Right atrium auricular region (tissue), 2 donors: ENCODE measurements around the gene SPARCL1. TPM values are rescaled to one million over a fixed set of nuclear protein-coding genes. Genes with fewer than 3 reads are reported as not detected.

ENCODE experiments used
- DNase-seq: peaks from one replicate; pipeline ENCODE4 v3.0.0-alpha.2; 2019; ENCODE audit warnings: low spot score
- H3K27ac ChIP-seq, 2 donors: fragments of 200-600 bp; sonication (generic); 1 replicate in 1 of 2; 2 replicates in 1 of 2; pipeline ENCODE4 v1.5.1; 2016 to 2019
- H3K27me3 ChIP-seq, 2 donors: fragments of 200-600 bp; sonication (generic); one replicate each; pipeline versions ENCODE4 v1.5.1 to v1.6.0; 2017 to 2019
- H3K36me3 ChIP-seq: fragments of 200-600 bp; sonication (generic); one replicate; pipeline ENCODE4 v1.5.1; 2016
- H3K4me1 ChIP-seq, 2 donors: fragments of 200-600 bp; sonication (generic); one replicate each; pipeline versions ENCODE4 v1.5.1 to v1.6.0; 2017 to 2019
- H3K4me3 ChIP-seq, 2 donors: fragments of 200-600 bp; sonication (generic); 1 replicate in 1 of 2; 2 replicates in 1 of 2; pipeline ENCODE4 v1.5.1; 2017 to 2019; ENCODE audit warnings: mild to moderate bottlenecking in 1 of 2, moderate library complexity in 1 of 2
- H3K9me3 ChIP-seq, 2 donors: fragments of 200-600 bp; sonication (generic); one replicate each; pipeline ENCODE4 v1.5.1; 2019
- total RNA-seq, 2 donors: library from RNA; depleted of rRNA; stranded (reverse); fragments of >200 nt; gene quantifications; one replicate each; pipeline ENCODE4 v1.1.0, GENCODE V29; 2016
- TF ChIP-seq, protein P1 (sequence below), 2 donors: fragments of 200-600 bp; sonication (generic); IDR thresholded peaks; one replicate each; pipeline ENCODE4 v1.5.1; 2019; ENCODE audit warnings: antibody characterized with exemption in 2 of 2

The SPARCL1 gene
- total RNA-seq, 2 donors from 2014 or later, result 501 to 627 TPM

- Histone ChIP-seq H3K27me3 (no peaks in the 10 kb centered on the region), H3K36me3 (peaks cover 28% of the 10 kb centered on the region), H3K9me3 (peaks cover 0 to 4% of the 10 kb centered on the region in 2 donors), H3K27ac (peak overlapping the region; percentile 82 to 87), H3K4me1 (peaks cover 0 to 75% of the 10 kb centered on the region in 2 donors), H3K4me3 (no peak overlapping the region)
- TF ChIP-seq, protein P1, sequence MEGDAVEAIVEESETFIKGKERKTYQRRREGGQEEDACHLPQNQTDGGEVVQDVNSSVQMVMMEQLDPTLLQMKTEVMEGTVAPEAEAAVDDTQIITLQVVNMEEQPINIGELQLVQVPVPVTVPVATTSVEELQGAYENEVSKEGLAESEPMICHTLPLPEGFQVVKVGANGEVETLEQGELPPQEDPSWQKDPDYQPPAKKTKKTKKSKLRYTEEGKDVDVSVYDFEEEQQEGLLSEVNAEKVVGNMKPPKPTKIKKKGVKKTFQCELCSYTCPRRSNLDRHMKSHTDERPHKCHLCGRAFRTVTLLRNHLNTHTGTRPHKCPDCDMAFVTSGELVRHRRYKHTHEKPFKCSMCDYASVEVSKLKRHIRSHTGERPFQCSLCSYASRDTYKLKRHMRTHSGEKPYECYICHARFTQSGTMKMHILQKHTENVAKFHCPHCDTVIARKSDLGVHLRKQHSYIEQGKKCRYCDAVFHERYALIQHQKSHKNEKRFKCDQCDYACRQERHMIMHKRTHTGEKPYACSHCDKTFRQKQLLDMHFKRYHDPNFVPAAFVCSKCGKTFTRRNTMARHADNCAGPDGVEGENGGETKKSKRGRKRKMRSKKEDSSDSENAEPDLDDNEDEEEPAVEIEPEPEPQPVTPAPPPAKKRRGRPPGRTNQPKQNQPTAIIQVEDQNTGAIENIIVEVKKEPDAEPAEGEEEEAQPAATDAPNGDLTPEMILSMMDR (IDR thresholded peaks at IDR 0.05), result no peak
- DNase-seq, result no peak
Observed at GRCh38 chr4:87521319-87521718, 7.9 kb downstream of the SPARCL1 start.

DNA sequence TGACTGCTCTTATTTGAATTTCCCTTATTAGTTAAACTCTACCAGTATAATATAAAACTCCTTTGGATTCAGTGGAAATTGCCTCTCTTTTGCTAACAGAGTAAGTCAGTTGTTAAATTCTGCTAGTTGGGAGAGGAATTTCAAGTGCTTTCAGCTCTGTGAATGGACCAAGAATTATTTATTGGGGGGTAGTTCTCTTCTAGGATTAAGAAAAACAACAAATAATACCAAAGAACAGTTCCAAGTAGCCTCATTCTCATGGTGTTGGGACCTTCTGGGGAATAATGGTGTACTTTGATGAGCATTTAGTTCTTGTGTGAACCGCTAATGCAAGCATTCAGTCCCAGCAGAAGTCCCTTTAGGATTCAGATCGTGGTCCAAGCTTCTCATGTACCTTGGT lies 11.6 kb downstream of the SPARCL1 start:
- Histone ChIP-seq H3K27me3 (no peaks in the 10 kb centered on the region), H3K9me3 (no peaks in the 10 kb centered on the region), H3K4me1 (peaks cover 0 to 75% of the 10 kb centered on the region in 2 donors), H3K27ac (peak overlapping the region; percentile 15 to 29), H3K4me3 (no peak overlapping the region), H3K36me3 (peaks cover 9% of the 10 kb centered on the region)
- no peak for DNase-seq
- TF ChIP-seq, protein P1 (IDR thresholded peaks at IDR 0.05), result no peak

GRCh38 chr4:87516683-87517082 lies 12.5 kb downstream of the SPARCL1 start:
- H3K9me3 ChIP-seq, result no peaks in the 10 kb centered on the region
- TF ChIP-seq, protein P1 (IDR thresholded peaks at IDR 0.05), result no peak
- H3K4me3 ChIP-seq, result no peak overlapping the region
- no peaks in the 10 kb centered on the region for H3K27me3 ChIP-seq
- peak overlapping the region in 1 of 2 donors; percentile 29 for H3K27ac ChIP-seq
- DNase-seq, result no peak
- peaks cover 0 to 74% of the 10 kb centered on the region in 2 donors for H3K4me1 ChIP-seq
- peaks cover 9% of the 10 kb centered on the region for H3K36me3 ChIP-seq

GRCh38 chr4:87512400-87512799 lies 16.8 kb downstream of the SPARCL1 start:
- no peaks in the 10 kb centered on the region for H3K9me3 ChIP-seq
- H3K27ac ChIP-seq, result peak overlapping the region in 1 of 2 donors; percentile 6
- no peak overlapping the region for H3K4me3 ChIP-seq
- no peaks in the 10 kb centered on the region for H3K27me3 ChIP-seq
- no peak for DNase-seq
- H3K4me1 ChIP-seq, result peaks cover 0 to 66% of the 10 kb centered on the region in 2 donors
- TF ChIP-seq, protein P1 (IDR thresholded peaks at IDR 0.05), result no peak
- peaks cover 21% of the 10 kb centered on the region for H3K36me3 ChIP-seq

DNA sequence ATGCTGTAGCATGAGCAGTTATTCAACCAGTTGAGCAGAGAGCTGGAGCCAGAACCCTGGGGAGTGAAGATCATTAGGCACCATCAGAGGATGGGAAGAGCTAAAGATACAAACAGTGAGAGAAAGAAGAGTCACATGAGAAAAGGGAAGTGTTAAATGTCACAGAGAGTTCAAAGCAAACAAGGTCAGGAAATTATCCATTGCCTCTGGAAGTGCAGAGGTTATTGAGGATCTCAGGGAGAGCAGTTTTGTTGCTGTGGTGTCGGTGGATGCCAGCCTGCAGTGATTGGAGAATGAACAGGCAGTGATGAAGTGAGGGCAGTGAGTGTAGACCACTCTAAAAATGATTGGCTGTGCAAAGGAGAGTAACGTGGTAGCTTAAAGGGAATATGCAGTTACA lies 17.7 kb downstream of the SPARCL1 start:
- Histone ChIP-seq H3K4me1 (peaks cover 0 to 63% of the 10 kb centered on the region in 2 donors), H3K9me3 (no peaks in the 10 kb centered on the region), H3K27me3 (no peaks in the 10 kb centered on the region), H3K4me3 (no peak overlapping the region), H3K36me3 (peaks cover 21% of the 10 kb centered on the region), H3K27ac (peak overlapping the region in 1 of 2 donors; percentile 11)
- DNase-seq, result no peak
- TF ChIP-seq, protein P1 (IDR thresholded peaks at IDR 0.05), result no peak

DNA sequence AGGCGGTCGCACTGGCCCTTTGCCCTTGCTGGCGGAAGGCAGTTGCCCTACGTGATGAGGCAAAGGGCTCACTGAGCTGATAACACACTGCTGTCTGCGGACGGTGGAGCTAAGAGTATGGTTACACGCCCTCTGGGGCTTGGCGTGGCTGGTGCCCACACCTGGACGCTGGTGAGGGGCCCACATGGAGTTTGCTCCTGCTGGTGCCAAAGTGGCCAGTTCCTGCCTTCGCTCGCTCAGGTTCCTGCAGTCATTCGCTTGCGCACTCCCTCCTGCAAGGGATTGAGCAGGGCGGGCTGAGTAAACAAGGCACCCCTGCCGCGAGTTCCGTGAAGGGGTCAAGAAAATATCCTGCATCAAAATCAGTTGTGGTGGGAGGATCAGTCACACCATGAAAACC lies 18.4 kb downstream of the SPARCL1 start:
- Histone ChIP-seq H3K4me1 (peaks cover 0 to 55% of the 10 kb centered on the region in 2 donors), H3K9me3 (no peaks in the 10 kb centered on the region), H3K4me3 (no peak overlapping the region), H3K36me3 (peaks cover 21% of the 10 kb centered on the region), H3K27me3 (no peaks in the 10 kb centered on the region), H3K27ac (no peak overlapping the region)
- TF ChIP-seq, protein P1 (IDR thresholded peaks at IDR 0.05), result no peak
- DNase-seq, result no peak
